Activated CD8-positive, alpha-beta memory T cell treated with anti-CD3 and anti-CD28 coated beads for 1 hour (primary cell): ENCODE data around the gene TGIF1.

Experiments
- DNase-seq, 2 donors: peaks; one replicate each; pipeline ENCODE4 v3.0.0-alpha.2; 2020; ENCODE audit warnings: low read depth in 1 of 2; ENCODE audit errors: extremely low read depth in 1 of 2

The TGIF1 gene

DNA sequence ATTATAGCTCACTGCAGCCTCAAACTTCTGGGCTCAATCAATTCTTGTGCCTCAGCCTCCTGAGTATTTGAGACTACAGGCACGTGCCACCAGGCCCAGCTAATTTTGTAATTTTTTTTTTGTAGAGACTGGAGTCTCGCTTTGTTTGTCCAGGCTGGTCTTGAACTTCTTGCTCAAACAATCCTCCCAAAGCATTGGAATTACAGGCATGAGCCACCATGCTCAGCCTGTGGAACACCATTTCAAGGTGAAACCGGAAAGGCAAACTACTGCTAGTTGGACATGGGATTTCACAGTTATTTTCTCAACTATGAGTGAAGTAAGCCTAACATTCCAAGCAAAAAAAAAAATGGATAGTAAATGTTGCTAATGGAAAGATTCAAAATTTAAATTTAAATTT, 20.9 kb upstream of the TGIF1 start:
- no peak for DNase-seq

DNA sequence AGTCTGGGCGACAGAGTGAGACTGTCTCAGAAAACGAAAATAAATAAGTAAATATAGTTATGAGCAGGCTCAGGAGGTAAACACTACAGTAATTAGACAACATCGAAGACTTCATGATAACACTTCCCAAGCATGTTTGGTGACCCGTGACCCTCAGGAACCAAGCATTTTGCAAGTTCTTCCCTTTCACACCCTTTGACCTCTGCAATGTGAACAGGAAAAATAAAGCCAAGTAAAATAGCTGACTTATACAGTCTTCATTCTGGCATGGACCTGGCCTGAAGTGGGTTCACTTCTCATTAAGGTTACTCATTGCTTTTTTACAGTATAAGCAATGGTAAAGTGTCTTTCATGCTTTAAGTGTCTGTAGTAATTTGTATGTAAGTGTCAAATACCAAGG, 15.3 kb upstream of the TGIF1 start:
- no peak for DNase-seq

DNA sequence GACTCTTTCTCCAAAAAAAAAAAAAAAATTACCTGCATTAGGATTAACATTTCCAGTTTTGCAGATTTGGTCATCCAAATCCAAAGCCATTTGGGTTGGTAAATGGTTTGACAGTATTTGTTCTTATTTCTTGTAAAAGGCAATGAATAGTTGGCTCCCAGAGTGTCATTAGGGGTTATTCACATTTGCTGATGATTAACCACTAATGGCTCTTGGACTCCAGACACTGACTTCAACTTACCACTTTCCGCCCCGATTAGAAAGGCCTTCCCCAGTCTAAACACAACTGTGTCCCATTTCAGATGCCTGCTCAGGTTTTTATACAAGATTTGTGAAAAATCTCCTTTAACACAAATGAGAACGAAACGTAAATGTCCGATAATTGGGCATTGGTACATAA, 9.6 kb upstream of the TGIF1 start:
- no peak for DNase-seq

DNA sequence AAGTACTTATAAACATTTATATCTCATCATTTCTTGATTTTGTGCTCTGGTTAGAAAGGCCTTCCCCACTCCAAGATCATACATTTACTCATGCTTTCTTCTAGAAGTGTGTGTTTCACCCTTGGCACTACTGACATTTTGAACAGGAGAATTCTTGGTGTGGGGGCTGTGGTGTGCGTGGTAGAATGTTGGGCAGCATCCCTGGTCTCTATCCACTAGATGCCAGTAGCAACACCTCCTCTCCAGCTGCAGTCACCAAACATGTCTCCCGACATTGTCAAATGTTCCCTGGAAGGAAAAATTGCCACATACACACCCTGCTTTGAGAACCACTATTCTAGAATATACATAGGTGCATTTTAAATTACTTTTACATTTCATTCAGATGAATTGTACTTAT, 8.7 kb upstream of the TGIF1 start:
- DNase-seq = no peak

DNA sequence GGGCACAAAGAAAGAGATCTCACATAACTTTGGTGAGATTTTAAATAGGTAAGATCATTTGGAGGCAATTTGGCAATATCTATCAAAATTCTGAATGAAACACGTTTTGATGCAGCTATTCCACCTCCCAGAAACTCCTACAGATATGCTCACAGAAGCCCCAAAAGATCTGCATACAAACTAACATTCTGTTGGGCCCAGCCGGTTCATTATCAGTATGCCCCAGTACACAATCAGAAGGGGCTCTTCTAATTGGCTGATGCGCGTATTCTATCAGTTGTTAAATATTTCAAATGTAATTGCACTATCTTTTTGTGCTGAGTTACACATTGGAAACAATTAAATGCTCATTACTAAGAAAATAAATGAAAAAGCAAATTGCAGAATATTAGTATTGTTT, 7.1 kb upstream of the TGIF1 start:
- no peak for DNase-seq

DNA sequence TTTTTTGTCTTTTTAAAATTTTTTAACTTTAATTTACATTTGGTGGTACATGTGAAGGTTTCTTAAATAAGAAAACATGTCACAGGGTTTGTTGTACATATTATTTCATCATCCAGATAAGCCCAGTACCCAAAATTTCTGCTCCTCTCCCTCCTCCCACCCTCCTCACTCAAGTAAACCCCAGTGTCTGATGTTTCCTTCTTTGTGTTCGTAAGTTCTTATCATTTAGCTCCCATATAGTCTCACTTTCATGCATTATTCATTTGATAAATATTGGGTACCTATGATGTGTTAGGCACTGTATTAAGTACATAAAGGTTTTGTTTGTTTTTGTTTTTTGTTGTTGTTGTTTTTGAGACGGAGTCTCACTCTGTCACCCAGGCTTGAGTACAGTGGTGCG, 5.7 kb upstream of the TGIF1 start:
- DNase-seq = no peak

DNA sequence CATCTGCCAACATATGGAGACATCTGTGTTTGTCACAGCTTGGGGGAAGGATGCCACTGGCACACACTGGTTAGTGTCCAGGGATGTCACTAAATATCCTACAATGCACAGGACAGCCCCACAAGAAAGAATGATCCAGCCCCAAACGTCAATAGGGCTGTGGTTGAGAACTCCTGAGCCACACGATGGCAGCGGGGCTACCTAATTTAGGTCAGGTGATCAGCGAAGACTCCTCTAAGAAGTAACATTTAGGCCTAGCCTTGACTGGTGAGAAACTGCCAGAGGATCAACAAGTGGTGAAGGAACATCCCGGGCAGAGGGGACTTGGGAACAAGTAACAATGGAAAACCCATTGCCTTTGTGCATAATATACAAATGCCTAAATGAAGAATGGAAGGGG, 5.0 kb upstream of the TGIF1 start:
- no peak for DNase-seq

DNA sequence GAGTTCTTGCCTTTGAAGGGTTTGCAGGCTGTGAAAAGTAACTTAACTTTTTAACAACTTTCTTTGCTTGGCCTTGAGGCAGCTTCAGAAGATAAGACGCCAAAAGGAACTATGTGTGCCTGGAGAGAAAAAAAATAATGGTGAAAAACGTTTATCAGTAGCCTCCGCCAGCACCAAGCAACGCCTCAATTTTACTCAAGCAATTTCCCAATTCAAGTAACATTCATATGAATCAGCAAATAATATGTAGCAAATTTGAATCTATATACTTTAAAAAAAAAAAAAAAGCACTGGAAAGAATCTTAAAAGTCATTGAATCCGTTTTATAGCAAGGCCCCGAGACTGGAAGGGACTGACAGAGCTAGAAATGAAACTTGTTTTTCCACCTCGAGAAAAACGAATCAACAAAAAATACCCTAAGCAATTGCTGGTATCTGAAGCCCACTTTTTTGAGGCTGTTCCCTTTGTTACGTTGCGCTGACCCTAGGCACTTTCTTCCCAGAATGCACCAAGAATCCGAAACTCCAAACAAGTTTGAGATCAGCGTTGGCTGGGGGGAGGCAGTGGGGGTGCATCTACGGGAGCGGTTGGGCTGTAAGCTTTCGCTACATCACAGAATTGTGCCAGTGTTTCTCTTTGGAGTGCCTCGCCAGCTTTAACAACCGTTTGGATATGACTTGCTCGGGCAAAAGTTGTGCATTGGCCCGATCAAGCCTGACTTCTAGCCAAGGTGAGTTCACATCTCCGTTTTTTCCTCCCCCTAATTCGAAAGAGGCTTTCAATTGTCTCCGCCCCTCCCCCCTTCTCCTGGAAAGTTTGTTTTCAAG, 2.7 kb upstream of the TGIF1 start:
- DNase-seq = no peak

DNA sequence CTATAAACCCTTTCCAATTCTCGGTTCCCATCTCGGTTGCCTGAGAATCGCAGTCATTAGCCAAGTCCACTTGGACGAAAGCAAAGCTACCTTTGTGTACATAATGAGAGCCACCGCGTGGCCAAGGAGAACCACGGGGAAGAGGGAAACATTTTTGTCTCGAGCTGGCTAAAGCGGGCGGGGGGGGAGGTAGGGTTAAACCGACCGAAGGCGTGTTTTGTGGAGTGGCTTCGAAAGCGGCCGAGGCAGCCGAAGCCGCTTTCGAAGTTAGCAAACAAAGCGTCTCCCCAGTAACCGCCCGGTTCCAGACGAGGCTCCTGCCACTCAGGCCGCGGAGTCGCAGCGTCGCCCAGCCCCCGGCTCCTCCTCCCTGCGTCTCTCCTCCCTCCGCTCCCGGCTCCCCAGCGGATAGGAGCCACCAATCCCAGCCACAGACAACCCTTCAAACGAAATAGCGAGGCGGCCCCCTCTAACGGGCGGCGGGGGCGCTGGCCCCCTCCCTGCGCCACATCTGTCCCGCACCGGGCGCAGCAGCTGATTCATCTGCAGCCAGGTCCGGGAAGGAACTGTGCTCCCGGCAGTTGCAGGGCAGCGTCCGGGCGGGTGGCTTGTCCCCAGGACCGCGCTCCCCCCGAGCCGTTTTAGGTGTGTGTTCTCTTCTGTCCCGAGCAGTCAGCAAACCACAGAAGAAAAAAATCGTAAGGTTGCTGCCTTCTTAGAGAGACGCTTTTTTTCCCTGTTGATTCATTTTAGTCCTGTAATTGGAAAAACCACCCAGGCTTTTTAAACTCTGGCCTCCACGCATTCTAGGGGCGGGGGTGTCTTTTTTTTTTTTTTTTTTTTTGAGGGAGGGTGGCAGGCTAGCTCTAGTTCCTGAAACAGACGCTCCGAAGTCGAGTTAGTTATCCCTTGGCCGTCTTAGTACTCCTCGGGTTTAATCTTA, 1.8 kb upstream of the TGIF1 start:
- peak; percentile 66 to 72 for DNase-seq

DNA sequence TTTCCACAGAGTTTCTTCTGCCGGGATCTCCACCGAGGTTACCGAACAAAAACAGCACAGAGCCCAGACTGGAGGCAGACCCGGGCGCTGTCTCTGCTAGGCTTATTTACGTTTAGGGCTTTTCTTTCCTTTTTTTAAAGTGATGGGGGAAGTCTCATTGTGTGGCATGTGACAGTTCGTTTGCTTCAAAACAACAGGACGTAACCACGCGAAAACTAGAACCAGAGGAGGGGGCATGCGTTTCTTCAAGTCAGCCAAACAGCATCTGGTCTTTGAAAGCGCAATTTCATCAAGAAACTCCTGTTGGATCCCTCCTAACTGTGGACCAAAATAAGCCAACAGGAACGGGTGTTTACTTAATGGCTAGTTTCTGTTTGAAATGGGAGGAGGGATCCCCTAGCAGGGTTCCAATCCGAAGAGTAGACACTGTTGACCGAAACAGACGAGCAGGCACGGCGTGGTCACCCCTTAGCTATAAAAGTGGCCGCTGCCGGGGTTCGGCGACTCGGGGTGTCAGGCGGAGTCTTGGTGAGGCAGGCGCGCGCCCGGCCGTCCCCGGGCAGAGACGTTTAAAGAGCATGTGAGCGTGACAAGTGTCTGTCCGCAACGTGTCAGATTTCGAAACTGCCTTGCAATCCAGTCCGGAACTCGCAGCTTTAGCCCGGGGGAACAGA, 997 bp upstream of the TGIF1 start:
- DNase-seq = peak; percentile 56 to 57

DNA sequence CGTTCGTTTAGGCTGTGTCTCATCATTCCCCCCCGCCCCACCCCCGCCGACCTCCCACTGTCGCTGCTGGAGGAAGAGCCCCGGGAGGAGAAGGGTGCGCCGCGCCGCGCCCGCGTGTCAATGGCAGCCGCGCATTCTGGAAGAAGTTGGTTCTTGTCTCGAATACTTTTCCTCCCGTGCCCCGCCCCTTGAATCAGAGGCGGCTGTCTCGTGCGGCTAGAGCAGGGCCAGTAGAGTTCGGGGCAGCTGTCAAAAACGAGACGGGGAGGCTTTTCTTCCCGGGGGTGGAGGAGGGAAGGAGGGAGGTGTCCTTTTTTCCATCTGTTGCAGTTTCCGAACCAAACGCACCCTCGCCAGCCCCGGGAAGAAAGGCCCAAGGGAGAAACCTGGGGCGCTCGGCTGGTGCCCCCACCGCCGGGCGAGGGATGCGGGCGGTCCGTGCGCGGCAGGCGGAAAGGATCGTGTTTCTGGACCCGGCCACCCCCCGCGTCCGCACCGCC, 410 bp upstream of the TGIF1 start:
- DNase-seq = peak in 1 of 2 donors; percentile 63

DNA sequence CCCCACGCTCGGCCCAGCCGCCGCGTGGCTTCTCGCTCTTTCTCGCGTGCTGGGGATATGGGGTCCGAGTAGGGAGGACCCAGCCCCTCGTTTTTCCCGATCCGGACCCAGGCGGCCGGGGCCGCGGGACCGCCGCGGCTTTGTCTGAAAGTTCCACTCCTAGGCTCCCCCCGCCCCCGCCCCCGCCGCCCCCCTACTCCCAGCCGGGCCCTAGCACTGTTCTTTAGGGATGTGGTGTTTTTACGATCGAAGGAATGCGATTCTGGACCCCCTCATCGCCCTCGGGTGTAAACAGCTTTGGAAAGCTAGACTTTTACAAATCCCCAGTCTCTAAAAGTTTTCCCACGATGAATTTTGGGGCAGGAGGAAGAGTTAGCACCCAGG, 819 bp downstream of the TGIF1 start:
- no peak for DNase-seq

DNA sequence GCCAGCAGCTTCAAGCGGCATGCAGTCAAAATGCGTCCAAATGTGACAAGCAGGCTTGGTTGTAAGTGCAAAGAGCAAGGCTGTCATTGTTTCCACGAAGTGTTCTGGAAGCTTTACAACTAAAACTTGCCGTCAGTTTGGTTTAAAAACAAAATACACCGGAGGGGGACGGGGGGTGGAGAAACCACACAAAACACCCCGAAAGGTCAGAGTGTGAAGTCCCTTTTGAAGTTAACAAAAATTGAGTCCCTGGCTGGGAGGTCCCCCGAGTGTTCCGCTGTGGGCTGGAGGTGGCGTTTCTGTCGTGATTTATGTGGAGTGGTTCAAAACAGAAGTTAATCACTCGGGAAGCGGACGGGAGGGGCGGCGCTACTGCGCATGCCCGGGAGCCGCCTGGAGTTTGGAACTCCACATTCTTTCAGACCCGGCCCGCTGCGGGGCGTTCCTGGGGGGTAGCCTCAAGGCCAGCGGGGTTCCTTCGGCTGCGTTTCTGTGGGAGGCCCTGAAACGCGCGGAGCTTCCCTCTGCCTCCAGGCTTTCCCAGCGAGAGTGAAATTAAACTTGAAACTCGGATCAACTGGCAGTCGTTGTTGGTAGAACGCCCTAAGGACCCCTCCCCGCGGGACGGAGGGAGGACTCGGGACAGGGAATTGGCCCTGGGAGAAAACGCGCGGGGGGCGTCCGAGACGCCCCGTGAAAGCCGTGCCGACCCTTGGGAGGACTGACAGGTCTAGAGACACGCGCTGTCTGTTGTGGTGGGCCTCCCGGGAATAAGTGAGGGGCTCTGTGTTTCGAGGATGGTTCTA, 1.4 kb downstream of the TGIF1 start:
- peak; percentile 71 to 81 for DNase-seq

DNA sequence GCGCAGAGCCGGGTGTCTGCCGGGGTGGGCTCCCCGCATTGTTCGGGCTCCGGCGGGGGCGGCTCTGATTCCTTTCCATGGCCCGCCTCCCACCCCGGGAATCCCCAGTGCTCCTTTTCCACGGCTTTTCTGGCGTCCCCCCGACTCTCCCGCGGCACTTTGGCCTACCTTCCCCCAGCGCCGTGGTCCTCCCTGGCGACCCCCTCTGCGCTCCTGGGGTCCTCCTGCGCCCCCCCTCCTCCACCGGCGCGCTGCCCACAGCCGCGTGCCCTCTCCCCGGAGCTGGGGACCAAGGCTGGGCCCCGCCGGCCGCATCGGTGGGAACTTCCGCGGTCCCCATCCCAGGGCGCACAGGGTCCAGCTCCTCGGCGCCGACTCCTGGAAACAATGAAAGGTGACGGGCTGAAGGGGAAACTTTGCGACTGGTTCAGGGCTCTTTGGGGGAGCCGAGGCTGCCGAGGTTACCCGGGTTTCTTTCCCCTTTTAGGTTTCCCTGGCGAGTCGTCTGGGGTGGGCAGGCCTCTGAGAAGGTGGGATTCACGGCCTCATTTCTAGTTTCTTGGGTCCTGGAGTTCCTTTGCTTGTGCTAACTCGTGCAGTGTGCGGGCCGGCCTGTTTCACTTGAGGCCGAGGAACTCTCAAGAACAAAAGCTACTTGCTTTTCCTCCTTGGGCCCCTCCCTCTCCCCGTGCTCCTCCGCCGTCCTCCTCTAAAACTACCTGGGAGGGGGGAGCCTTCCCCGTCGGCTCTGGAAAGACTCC, 2.2 kb downstream of the TGIF1 start:
- peak in 1 of 2 donors; percentile 25 for DNase-seq

DNA sequence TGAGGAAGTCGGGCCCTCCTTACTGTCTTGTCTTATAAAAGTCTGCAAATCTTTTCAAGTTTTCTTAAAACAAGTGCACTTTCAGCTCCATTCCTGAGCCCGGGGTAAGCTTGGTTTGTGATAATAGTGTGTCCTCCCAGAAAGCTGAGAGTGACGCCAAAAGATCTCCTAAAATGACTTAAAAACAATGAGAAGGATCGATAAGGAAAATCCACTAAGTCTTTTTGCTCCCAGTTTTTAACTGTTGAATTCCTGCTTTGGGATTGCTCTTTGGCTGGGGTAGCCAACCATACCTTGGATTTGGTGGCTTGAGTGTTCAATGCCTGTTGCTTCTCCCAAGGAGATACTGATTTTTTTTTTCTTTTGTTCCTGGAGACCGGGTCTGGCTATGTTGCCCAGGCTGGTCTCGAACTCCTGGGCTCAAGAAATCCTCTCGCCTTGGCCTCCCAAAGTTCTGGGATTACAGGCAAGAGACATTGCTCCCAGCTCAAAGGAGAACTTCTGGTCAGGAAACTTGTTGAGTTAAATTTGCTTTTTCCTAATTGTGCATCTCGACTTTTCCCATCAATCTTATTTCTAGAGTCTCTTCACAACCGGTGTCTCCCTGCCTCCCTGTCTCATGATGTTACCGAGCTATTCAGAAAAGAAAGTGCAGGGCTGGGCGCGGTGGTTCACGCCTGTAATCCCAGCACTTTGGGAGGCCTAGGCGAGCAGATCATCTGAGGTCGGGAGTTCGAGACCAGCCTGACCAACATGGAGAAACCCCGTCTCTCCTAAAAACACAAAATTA, 3.0 kb downstream of the TGIF1 start:
- no peak for DNase-seq

DNA sequence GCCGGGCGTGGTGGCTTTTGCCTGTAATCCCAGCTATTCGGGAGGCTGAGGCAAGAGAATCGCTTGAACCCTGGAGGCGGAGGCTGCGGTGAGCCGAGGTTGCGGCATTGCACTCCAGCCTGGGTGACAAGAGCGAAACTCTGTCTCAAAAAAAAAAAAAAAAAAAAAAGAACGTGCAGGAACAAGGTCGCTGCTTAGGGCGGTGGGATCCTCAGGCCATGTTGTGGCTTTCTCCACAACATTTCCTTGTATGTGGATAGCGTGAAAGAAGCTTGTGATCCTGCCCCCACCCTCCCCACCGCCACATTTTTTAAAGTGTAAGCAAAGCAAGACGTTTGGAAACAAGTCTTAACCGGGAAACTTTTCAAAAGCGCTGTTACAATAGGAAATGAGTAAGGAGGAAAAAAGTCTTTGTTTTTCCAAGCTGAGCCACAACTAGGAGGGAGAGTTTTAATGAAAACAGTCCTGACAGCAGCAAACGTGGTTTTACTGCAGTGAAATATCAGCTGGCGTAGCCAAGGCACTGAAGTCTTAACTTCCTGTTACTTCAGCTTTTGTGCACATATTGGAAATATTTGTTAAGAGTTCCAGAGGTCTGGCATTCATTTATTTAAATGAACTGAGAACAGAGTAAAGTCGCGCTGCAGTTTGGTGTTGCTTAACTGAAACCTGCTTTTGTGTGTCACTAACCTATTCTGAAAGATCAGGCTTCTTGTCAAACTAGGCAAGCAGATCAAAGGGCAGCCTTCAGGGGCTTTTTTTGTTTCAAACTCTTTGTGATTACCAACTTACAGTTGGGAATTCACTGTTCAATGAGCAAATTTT, 3.8 kb downstream of the TGIF1 start:
- no peak for DNase-seq

DNA sequence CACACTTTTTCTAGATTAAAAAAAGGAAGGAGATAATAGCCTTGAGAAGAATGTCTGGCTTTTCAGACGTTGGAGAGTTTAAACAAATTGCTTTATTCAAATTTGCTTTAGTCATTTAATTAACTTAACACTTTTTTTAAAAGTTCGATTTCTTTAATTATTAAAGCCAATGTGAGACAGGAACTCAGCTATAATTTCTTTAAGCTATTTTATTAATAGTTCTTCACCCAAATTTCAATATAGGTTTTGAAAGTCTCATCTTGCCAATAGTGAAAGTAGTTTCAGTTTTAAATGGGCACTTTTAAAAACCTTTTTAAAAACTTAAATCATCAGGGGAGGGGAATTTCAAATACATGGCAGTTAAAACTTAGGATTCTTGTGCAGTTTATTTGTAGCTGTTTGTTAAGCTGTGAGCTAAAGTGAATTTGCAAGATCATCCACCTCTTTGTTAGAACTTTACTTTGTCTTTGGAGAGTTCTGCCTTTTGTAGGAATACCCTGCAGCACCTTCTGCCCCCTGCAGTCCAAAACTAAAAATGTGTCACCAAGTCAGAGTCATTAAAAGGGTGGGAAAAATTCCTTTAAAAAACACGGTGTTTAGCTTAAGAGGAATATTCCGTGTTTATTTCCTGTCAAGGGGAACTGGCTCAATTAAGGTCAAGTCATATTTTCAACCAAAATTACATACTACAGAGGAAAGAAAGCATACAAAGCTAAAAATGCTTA, 4.6 kb downstream of the TGIF1 start:
- DNase-seq = no peak
